Breast epithelium (tissue), 3 donors: Measurements from ENCODE around the gene DOP1A.

Experiments
- CTCF ChIP-seq, 3 donors: fragments of 450-650 bp; IDR thresholded peaks; one replicate each; pipeline ENCODE4 v1.5.1; 2016 to 2017; ENCODE audit warnings: antibody characterized with exemption in 3 of 3, mild to moderate bottlenecking in 3 of 3, moderate library complexity in 3 of 3
- POLR2A ChIP-seq: fragments of 450-650 bp; IDR thresholded peaks from one replicate; pipeline ENCODE4 v1.6.1; 2016; ENCODE audit warnings: antibody characterized with exemption, mild to moderate bottlenecking, moderate library complexity
- POLR2AphosphoS5 ChIP-seq, 3 donors: sonication (generic); formaldehyde crosslinking; IDR thresholded peaks; one replicate each; pipeline ENCODE4 v1.6.1; 2017; ENCODE audit warnings: antibody characterized with exemption in 3 of 3

DNA sequence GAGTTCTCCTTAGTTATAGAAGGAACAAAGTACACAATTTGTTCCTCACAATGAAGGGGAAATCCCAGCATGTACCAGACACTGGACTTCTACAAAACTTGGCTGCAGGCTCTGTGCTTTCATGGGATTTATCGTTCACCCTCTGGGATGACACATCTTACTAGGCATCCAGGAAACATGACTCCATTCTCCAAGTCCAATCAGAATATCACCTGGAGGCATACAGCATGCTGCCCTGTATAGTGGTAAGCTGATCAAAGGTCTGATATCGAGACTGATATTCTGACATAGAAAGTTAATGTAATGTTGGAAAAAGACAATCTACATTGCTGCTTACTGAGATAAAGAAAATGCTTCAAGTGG, 132.4 kb downstream of the DOP1A start:
- TF ChIP-seq CTCF (IDR thresholded peaks at IDR 0.05) (no peak), POLR2AphosphoS5 (IDR thresholded peaks at IDR 0.05) (no peak), POLR2A (no peak)
